ENCODE measurements around the gene N4BP2L2.

DNA sequence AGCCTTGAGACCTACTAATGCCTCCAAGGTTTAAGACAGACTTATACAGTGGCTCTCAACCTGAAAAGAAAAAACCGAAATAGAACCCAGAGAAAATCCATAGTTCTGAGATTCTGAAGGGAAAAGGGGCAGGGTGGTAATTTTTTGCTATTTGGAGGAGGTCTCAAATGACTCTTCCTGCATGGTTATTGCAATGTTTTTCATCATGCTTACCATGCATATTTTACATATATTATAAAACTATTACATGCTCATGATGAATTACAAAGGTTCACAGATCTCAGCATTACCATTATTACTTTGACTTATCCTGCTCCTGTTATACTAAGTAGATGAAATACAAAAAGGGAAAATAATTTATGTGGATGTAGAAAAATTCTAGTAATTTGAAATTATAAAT is 47.6 kb downstream of the N4BP2L2 start:
- TF ChIP-seq EZH2 (IDR thresholded peaks at IDR 0.05; ENCODE audit: borderline replicate concordance, low read depth, low read length, severe bottlenecking), result no peak
- TF ChIP-seq, protein P1, sequence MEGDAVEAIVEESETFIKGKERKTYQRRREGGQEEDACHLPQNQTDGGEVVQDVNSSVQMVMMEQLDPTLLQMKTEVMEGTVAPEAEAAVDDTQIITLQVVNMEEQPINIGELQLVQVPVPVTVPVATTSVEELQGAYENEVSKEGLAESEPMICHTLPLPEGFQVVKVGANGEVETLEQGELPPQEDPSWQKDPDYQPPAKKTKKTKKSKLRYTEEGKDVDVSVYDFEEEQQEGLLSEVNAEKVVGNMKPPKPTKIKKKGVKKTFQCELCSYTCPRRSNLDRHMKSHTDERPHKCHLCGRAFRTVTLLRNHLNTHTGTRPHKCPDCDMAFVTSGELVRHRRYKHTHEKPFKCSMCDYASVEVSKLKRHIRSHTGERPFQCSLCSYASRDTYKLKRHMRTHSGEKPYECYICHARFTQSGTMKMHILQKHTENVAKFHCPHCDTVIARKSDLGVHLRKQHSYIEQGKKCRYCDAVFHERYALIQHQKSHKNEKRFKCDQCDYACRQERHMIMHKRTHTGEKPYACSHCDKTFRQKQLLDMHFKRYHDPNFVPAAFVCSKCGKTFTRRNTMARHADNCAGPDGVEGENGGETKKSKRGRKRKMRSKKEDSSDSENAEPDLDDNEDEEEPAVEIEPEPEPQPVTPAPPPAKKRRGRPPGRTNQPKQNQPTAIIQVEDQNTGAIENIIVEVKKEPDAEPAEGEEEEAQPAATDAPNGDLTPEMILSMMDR (IDR thresholded peaks at IDR 0.05; ENCODE audit: borderline replicate concordance, extremely low read depth, low read length, poor library complexity, severe bottlenecking), result no peak
